Measurements from ENCODE around the gene GUCA1A.

- no peak for TF ChIP-seq POLR2A (IDR thresholded peaks at IDR 0.05)
- TF ChIP-seq CTCF (IDR thresholded peaks at IDR 0.05), result no peak
These were observed 33.1 kb upstream of the GUCA1A start for GRCh38 chr6:42140032-42140431.

Measured in thyroid gland (tissue), 4 donors.